Peyer's patch (tissue), 4 donors: ENCODE measurements around the gene PCDHB14.

Experiments
- POLR2A ChIP-seq, 2 donors: fragments of 450-650 bp; IDR thresholded peaks; one replicate each; pipeline ENCODE4 v1.5.1; 2017; ENCODE audit warnings: antibody characterized with exemption in 2 of 2, mild to moderate bottlenecking in 2 of 2, moderate library complexity in 2 of 2
- TF ChIP-seq, protein P1 (sequence below), 6 experiments: fragments of 450-650 bp in 4 of 6; fragments of 200-600 bp in 2 of 6; sonication (generic) in 1 of 6; IDR thresholded peaks; one replicate each; pipeline ENCODE4 v1.5.1; 2017 to 2019; ENCODE audit warnings: antibody characterized with exemption in 6 of 6, mild to moderate bottlenecking in 3 of 6, moderate library complexity in 1 of 6

DNA sequence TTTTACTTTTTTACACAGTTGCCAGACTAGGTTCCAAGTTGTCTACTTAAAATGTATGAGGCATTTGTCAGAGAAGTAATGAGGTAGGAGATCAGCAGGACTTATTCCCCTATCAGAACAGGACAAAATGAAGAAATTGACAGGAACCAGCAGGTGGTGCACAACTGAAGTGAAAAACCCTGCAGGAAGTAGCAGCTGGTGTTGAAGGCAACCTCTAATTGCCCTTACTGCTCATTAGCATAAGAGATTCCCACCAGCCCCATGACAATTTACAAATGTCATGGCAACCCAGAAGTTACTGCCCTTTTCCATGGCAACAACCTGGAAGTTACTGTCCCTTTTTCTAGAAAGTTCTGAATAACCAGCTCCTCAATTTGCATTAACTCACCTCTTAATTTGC, 27.4 kb downstream of the PCDHB14 start:
- TF ChIP-seq, protein P1, sequence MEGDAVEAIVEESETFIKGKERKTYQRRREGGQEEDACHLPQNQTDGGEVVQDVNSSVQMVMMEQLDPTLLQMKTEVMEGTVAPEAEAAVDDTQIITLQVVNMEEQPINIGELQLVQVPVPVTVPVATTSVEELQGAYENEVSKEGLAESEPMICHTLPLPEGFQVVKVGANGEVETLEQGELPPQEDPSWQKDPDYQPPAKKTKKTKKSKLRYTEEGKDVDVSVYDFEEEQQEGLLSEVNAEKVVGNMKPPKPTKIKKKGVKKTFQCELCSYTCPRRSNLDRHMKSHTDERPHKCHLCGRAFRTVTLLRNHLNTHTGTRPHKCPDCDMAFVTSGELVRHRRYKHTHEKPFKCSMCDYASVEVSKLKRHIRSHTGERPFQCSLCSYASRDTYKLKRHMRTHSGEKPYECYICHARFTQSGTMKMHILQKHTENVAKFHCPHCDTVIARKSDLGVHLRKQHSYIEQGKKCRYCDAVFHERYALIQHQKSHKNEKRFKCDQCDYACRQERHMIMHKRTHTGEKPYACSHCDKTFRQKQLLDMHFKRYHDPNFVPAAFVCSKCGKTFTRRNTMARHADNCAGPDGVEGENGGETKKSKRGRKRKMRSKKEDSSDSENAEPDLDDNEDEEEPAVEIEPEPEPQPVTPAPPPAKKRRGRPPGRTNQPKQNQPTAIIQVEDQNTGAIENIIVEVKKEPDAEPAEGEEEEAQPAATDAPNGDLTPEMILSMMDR (IDR thresholded peaks at IDR 0.05), result no peak
- no peak for TF ChIP-seq POLR2A (IDR thresholded peaks at IDR 0.05)
